Measurements from ENCODE around the gene PHKB.

Gene PHKB

DNA sequence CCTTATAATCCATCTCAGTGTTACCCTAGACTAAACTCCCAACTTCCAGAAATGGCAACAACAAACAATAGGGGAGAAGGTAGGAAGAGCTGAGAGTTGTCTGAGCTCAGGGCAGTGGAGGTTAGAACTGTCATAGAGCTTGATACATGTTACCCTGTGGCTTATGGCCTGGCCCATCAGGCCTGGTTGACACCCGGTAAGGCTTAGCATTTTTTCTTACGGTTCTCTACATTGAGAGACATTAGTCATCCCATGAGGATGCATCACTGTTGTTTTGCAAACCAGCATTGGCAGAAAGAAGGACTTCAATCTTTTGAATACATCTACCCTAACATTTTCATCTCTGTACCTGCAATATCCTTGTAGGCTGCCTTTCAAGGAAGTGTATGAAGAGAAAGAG lies 226.6 kb downstream of the PHKB start:
- ATAC-seq (ENCODE audit: low read depth): no peak
- no peaks in the 10 kb centered on the region for H3K4me1 ChIP-seq (ENCODE audit: insufficient read depth, poor library complexity, severe bottlenecking)
- H3K9me3 ChIP-seq (ENCODE audit: severe bottlenecking): no peaks in the 10 kb centered on the region
- no peak overlapping the region for H3K27ac ChIP-seq (ENCODE audit: poor library complexity, severe bottlenecking)
- peaks cover 34% of the 10 kb centered on the region for H3K36me3 ChIP-seq (ENCODE audit: low read depth)
- no peak overlapping the region for H3K4me3 ChIP-seq (ENCODE audit: severe bottlenecking)
- no peak for DNase-seq (ENCODE audit: low spot score)
- TF ChIP-seq CTCF (IDR thresholded peaks at IDR 0.05; ENCODE audit: poor library complexity, severe bottlenecking): no peak
- no peaks in the 10 kb centered on the region for H3K27me3 ChIP-seq (ENCODE audit: insufficient read depth, poor library complexity, severe bottlenecking)

DNA sequence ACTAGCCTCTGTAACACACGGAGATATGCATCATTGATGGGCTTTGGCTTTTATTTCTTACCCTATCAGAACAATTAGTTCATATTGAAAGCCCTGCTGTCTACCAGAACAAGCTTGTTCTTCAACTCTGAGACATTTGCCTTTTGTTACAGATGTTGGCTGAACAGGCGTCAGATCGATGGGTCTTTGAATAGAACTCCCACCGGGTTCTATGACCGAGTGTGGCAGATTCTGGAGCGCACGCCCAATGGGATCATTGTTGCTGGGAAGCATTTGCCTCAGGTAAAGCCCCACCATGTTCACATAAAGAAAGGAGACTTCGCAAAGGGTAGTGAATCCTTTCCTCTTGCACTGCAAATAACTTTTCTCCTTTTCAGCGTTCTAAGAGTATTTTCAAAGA lies 232.1 kb downstream of the PHKB start:
- ATAC-seq (ENCODE audit: low read depth) (no peak), DNase-seq (ENCODE audit: low spot score) (no peak)
- Histone ChIP-seq H3K4me3 (ENCODE audit: severe bottlenecking) (no peak overlapping the region), H3K27me3 (ENCODE audit: insufficient read depth, poor library complexity, severe bottlenecking) (no peaks in the 10 kb centered on the region), H3K27ac (ENCODE audit: poor library complexity, severe bottlenecking) (no peak overlapping the region), H3K36me3 (ENCODE audit: low read depth) (peaks cover 70% of the 10 kb centered on the region), H3K9me3 (ENCODE audit: severe bottlenecking) (no peaks in the 10 kb centered on the region), H3K4me1 (ENCODE audit: insufficient read depth, poor library complexity, severe bottlenecking) (no peaks in the 10 kb centered on the region)
- no peak for TF ChIP-seq CTCF (IDR thresholded peaks at IDR 0.05; ENCODE audit: poor library complexity, severe bottlenecking)

DNA sequence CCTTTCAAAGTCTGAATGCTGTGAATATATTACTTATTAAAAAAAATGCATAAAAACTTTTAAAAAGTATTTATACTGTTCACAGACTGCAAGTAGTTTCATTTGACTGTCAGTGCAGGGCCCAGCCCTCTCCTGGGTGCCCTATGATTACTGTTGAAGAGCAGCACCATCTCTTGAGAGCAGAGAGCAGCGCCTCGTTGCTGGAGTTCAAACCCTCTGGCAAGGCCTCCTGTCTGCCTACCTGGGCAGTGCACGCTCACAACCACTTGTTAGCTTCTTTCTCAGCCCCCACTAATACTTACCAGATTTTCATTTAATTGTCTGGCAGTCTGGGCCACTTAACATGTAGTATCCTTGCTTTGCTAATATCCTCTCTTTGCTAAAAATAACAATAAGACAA lies 233.4 kb downstream of the PHKB start:
- Histone ChIP-seq H3K4me3 (ENCODE audit: severe bottlenecking) (no peak overlapping the region), H3K4me1 (ENCODE audit: insufficient read depth, poor library complexity, severe bottlenecking) (no peaks in the 10 kb centered on the region), H3K36me3 (ENCODE audit: low read depth) (peaks cover 62% of the 10 kb centered on the region), H3K27ac (ENCODE audit: poor library complexity, severe bottlenecking) (no peak overlapping the region), H3K27me3 (ENCODE audit: insufficient read depth, poor library complexity, severe bottlenecking) (no peaks in the 10 kb centered on the region), H3K9me3 (ENCODE audit: severe bottlenecking) (no peaks in the 10 kb centered on the region)
- no peak for ATAC-seq (ENCODE audit: low read depth)
- no peak for DNase-seq (ENCODE audit: low spot score)
- TF ChIP-seq CTCF (IDR thresholded peaks at IDR 0.05; ENCODE audit: poor library complexity, severe bottlenecking): no peak

- no peaks in the 10 kb centered on the region for H3K9me3 ChIP-seq (ENCODE audit: severe bottlenecking)
- H3K27me3 ChIP-seq (ENCODE audit: insufficient read depth, poor library complexity, severe bottlenecking): no peaks in the 10 kb centered on the region
- H3K27ac ChIP-seq (ENCODE audit: poor library complexity, severe bottlenecking): no peak overlapping the region
- H3K4me3 ChIP-seq (ENCODE audit: severe bottlenecking): no peak overlapping the region
- H3K4me1 ChIP-seq (ENCODE audit: insufficient read depth, poor library complexity, severe bottlenecking): no peaks in the 10 kb centered on the region
- DNase-seq (ENCODE audit: low spot score) (no peak), ATAC-seq (ENCODE audit: low read depth) (no peak)
- peaks cover 55% of the 10 kb centered on the region for H3K36me3 ChIP-seq (ENCODE audit: low read depth)
- TF ChIP-seq CTCF (IDR thresholded peaks at IDR 0.05; ENCODE audit: poor library complexity, severe bottlenecking): no peak
Observed at GRCh38 chr16:47695756-47696155, 234.6 kb downstream of the PHKB start.

- Histone ChIP-seq H3K9me3 (ENCODE audit: severe bottlenecking) (no peaks in the 10 kb centered on the region), H3K27ac (ENCODE audit: poor library complexity, severe bottlenecking) (no peak overlapping the region), H3K4me3 (ENCODE audit: severe bottlenecking) (no peak overlapping the region), H3K4me1 (ENCODE audit: insufficient read depth, poor library complexity, severe bottlenecking) (no peaks in the 10 kb centered on the region), H3K36me3 (ENCODE audit: low read depth) (peaks cover 45% of the 10 kb centered on the region), H3K27me3 (ENCODE audit: insufficient read depth, poor library complexity, severe bottlenecking) (no peaks in the 10 kb centered on the region)
- DNase-seq (ENCODE audit: low spot score) (no peak), ATAC-seq (ENCODE audit: low read depth) (no peak)
- no peak for TF ChIP-seq CTCF (IDR thresholded peaks at IDR 0.05; ENCODE audit: poor library complexity, severe bottlenecking)
Observed at GRCh38 chr16:47697826-47698225, 236.7 kb downstream of the PHKB start.

All from RWPE2 (cell line).